Kidney capillary endothelial cell (primary cell): ENCODE results near the gene INPP5J.

Experiments used
- DNase-seq: peaks from one replicate; pipeline ENCODE4 v3.0.0-alpha.2; 2018; ENCODE audit warnings: low spot score

The INPP5J gene

GRCh38 chr22:31124811-31125465 is 2.2 kb downstream of the INPP5J start:
- DNase-seq = no peak

DNA sequence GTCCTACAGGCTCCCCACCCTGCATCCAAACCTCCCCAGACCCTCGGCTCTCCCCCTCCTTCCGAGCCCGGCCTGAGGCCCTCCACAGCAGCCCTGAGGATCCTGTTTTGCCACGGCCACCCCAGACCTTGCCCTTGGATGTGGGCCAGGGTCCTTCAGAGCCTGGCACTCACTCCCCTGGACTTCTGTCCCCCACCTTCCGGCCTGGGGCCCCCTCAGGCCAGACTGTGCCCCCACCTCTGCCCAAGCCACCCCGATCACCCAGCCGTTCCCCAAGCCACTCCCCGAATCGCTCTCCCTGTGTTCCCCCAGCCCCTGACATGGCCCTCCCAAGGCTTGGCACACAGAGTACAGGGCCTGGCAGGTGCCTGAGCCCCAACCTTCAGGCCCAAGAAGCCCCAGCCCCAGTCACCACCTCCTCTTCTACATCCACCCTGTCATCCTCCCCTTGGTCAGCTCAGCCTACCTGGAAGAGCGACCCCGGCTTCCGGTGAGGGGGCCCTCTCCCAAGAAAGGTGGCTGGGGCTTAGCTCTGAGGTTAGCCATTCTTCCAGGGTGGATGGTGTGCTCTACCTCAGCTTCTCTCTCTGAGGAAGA is 2.9 kb downstream of the INPP5J start:
- no peak for DNase-seq

DNA sequence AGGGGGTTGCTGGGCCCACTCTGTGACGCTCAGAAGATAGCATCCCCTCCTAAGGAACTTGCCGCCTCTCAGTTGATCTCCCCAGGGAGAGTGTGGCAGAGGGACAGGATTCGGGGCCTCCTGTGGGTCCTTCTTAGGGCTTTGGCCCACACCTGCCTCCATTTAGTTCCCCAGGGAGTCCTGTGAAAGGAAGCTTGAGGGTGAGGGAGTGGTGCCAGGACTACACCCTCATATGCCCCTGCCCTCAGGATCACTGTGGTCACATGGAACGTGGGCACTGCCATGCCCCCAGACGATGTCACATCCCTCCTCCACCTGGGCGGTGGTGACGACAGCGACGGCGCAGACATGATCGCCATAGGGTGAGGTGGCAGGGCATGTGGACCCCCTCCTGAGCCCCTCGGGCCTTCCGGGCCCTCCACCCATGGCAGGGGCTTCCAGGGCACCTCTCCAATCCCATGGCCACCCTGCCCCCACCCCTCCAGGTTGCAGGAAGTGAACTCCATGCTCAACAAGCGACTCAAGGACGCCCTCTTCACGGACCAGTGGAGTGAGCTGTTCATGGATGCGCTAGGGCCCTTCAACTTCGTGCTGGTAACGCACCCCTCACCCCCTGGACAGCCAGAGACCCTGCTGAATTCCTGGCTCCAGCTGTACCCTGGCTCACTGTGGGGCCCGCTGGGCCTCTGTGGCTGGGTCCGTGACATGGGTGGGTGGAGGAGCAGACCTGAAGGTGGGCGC is 3.5 kb downstream of the INPP5J start:
- no peak for DNase-seq

- DNase-seq = no peak
Observed at GRCh38 chr22:31126869-31127175, 4.1 kb downstream of the INPP5J start.

GRCh38 chr22:31127181-31127772 is 4.5 kb downstream of the INPP5J start:
- DNase-seq = no peak

- DNase-seq = no peak
Observed at GRCh38 chr22:31128156-31128555, 5.4 kb downstream of the INPP5J start.

DNA sequence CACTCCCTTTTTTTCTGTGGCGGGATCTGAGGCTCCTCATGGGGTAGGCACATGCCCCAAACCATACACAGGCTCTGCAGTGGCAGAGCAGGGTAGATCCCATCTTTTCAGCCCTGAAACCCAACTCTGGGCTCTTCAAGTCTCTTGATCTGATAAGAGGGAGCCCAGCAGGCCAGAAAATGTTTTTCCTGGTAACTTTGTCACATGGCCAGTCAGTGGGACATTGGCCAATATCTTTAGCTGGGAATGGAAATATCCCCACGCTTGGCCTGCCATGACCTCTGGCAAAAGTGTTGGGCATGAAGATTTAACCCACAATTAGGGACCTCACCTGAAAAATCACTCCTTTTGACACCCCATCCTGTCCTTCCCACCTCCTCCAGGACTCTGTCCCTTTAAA is 8.1 kb downstream of the INPP5J start:
- DNase-seq = no peak

GRCh38 chr22:31133911-31134310 is 11.1 kb downstream of the INPP5J start:
- no peak for DNase-seq

DNA sequence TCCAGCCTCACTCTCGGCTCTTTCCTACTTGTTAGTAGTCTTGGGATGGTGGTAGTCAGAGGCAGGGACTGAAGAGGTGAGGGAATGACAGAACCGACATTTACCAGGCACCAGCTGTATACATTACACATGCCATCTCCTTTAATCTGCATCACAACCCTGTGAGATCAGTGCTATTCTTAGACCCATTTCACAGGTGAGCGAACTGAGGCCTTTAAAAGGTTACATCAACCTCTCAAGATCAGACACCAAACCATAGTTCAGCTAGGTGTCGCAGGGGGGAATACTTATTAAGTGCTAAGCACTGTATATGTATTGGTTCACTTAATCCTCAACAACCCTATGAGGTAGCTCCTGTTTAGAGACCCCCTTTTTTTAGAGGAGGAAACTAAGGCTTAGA is 11.9 kb downstream of the INPP5J start:
- no peak for DNase-seq

DNA sequence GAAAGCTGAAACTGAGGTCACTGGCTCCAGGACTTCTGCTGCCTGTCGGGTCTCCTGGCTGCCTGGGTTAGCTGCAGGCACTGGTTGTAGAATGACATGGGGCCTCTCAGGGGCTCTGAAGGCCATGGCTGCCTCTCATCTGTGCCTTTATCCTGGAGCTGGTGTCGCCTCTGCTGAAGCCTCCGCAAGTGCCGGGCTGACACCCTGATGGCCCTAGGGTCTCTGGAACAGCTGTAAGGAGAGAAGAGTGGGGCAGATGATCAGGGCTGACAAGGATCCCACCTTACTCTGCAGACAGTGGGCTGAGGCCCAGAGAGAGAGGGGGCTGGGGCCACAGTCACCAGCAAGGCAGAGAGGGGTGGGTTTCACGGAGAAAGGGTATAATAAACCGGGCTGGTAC is 12.9 kb downstream of the INPP5J start:
- DNase-seq = no peak

GRCh38 chr22:31136155-31136554 is 13.4 kb downstream of the INPP5J start:
- no peak for DNase-seq

DNA sequence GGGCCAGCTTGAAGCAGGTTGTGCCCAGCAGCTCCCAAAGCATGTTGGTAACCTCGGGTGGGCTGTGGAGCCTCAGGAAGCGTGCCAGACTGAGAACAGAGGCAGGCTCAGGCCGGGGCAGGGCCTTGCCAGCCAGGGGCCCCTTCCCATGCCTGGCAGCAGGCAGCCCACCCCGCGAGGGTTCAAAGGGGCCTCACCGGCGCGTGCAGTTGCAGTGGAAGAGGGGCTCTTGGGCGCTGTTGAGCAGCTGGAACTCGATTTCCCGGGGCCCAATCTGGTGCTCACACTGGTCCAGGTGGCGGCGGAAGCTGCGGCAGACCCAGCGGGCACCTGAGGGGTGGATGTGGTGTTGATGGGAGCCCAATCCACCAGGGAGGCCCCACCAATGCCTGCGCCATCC is 13.9 kb downstream of the INPP5J start:
- no peak for DNase-seq

- no peak for DNase-seq
Observed at GRCh38 chr22:31137721-31138120, 15.0 kb downstream of the INPP5J start.

DNA sequence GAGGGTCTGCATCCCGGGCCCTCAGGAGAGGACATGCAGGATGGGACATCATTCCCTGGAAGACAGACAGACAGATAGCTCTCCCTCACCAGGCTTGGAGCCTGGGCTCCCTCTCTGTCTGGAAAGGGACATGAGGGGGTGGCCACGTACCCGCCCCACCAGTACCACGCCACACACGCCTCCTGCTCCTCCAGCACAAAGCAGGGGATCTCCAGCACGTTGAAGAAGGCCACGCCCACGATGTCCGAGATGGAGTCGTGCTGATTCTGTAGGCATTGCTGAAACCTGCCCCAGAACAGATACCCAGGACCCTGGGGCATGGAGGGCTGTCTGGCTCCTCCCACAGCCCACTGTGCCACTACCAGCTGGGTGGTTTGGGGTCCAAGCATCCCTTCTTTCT is 15.4 kb downstream of the INPP5J start:
- DNase-seq = no peak

- DNase-seq = no peak
Observed at GRCh38 chr22:31139066-31139465, 16.3 kb downstream of the INPP5J start.

DNA sequence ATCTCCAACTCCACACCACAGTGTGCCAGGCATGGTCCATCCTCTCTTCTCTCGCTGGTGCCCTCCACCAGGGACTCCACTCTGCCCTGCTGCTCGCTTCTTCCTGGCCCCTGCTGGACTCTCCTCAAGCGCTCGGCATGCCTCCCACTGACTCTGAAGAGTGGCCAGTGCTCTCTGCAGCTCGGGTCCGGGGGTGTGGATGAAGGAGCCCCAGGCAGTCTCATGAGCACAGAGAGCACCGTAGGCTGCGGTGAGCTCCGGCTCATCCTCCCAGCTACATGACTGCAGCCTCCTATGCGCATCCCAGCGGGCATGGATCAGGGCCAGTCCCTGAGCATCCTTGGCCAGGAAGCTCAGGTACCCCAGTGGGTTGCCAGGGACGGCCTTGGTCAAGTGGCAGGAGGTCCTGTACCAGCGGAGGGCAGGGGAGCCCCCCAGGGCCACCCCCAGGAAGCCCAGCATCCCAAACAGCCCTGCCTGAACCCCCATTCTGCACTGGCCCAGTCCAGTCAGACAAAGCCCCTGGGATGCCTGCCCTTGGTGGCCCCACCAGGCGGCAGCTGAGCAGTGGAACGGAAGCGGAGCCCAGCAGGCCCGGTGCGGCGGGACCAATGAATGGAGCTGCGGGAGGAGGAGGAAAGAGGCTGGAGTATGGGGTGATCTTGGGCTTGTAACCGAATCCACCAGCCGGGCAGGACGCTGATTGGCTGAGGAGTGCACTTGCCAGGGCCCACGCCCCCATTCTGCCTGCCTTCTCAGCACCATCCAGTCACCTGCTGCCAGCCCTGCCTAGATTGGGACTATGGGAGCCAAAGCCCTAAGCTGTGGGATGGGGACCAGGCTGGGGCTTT is 17.3 kb downstream of the INPP5J start, which contains the start of gene PLA2G3:
Gene PLA2G3, minus strand, starts transcription at position 643 of the 851 bp plus-strand sequence. Its CDS starts 154 bp downstream, at position 489.
- DNase-seq = no peak

DNA sequence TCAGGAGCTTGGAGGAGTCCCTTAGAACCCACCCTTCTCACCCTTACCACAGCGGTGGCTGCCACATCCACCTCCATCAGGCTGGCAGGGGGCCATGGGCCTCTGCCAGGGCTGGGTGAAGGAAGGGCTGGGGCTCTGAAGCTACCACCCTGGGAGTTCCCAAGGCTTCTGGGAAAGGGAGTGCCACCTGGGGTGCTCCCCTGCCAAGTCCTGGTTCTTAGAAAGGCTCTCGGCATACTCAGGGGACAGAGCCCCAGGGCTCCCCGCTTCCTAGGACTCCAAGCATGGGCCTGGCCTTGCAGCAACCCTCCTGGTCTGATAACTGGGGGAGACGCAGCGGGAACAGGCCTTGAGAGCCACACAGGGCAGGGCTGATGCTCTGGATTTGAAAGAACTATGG is 18.0 kb downstream of the INPP5J start:
- no peak for DNase-seq

- no peak for DNase-seq
Observed at GRCh38 chr22:31141551-31141950, 18.8 kb downstream of the INPP5J start.

DNA sequence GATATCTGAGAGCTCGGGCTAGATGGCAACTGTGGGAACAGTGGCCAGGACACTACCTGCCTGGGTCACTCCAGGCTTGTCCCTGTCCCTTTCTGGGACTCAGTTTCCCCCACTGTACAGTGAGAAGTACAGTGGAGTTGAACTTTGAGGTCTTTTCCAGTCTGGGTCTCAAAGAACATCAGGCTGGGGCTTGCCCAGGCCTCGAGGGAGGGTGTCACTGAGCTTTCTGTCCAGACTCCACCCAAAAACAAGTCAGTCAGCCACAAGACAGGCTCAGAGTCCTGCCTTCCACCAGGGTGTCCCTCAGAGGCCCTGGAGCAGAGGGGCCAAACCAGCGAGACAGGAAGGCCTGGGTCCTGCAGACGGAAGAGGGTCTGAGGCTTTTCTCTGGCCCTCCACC is 19.5 kb downstream of the INPP5J start:
- no peak for DNase-seq

DNA sequence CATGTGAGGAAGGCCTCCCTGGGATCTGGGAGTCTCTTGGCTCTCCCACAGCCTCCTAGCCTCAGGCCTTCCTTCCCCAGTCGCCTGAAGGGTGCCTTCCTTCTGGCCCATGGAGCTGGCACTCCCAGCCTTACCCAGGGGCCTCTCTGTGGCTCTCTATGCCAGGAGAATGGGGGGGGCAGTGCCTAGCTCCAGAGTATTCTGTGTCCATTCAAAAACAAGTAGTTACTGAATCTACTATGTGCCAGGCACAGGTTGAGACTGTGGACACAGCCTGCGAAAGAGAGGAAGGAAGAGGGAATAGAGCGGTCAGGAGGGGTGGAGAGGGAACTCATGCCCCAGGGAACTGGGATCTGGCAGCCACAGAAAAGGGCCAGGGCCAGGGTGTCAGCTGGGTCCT is 20.3 kb downstream of the INPP5J start:
- DNase-seq = no peak

- DNase-seq = no peak
Observed at GRCh38 chr22:31143537-31143936, 20.8 kb downstream of the INPP5J start.

- DNase-seq = no peak
Observed at GRCh38 chr22:31144223-31144622, 21.5 kb downstream of the INPP5J start.
